Tibial nerve (tissue), 4 donors: ENCODE results near the gene BCL3. TPM values are rescaled to one million over a fixed set of nuclear protein-coding genes. Genes with fewer than 3 reads are reported as not detected.

Source experiments
- DNase-seq, 2 donors: peaks; one replicate each; pipeline ENCODE4 v3.0.0-alpha.2; 2019; ENCODE audit warnings: low spot score in 2 of 2
- H3K27ac ChIP-seq, 4 donors: fragments of 200-600 bp; sonication (generic) in 3 of 4; one replicate each; pipeline ENCODE4 v1.5.1; 2017 to 2019; ENCODE audit warnings: mild to moderate bottlenecking in 1 of 4
- H3K27me3 ChIP-seq, 2 donors: fragments of 200-600 bp; sonication (generic) in 1 of 2; one replicate each; pipeline versions ENCODE4 v1.5.1 to v1.6.0; 2017 to 2019
- H3K36me3 ChIP-seq, 3 donors: fragments of 200-600 bp; sonication (generic); one replicate each; pipeline ENCODE4 v1.5.1; 2018 to 2019
- H3K4me1 ChIP-seq, 4 donors: fragments of 200-600 bp; sonication (generic) in 3 of 4; one replicate each; pipeline ENCODE4 v1.5.1; 2017 to 2019
- H3K4me3 ChIP-seq, 4 donors: fragments of 200-600 bp; sonication (generic) in 3 of 4; one replicate each; pipeline ENCODE4 v1.5.1; 2017 to 2019; ENCODE audit warnings: mild to moderate bottlenecking in 1 of 4, moderate library complexity in 1 of 4
- H3K9me3 ChIP-seq, 4 donors: fragments of 200-600 bp; sonication (generic) in 3 of 4; one replicate each; pipeline ENCODE4 v1.5.1; 2017 to 2019
- EP300 ChIP-seq, 2 donors: sonication (generic); formaldehyde crosslinking; IDR thresholded peaks; one replicate each; pipeline ENCODE4 v1.6.1; 2017; ENCODE audit warnings: antibody characterized with exemption in 2 of 2, mild to moderate bottlenecking in 1 of 2
- POLR2A ChIP-seq, 2 donors: fragments of 450-650 bp; IDR thresholded peaks; one replicate each; pipeline ENCODE4 v1.6.1; 2017; ENCODE audit warnings: antibody characterized with exemption in 2 of 2, mild to moderate bottlenecking in 2 of 2, moderate library complexity in 2 of 2
- WGBS, 2 donors: methylation state at CpG; one replicate each; pipeline ENCODE4 v1.1.5; 2018; 5-methylcytosine and 5-hydroxymethylcytosine counted together
- total RNA-seq, 4 donors: library from RNA; depleted of rRNA; stranded (reverse); fragments of >200 nt; gene quantifications; one replicate each; pipeline ENCODE4 v1.1.0, GENCODE V29; 2016
- TF ChIP-seq, protein P1 (sequence below), 5 experiments: fragments of 200-600 bp in 3 of 5; fragments of 450-650 bp in 2 of 5; sonication (generic) in 3 of 5; IDR thresholded peaks; one replicate each; pipeline ENCODE4 v1.5.1; 2016 to 2019; ENCODE audit warnings: antibody characterized with exemption in 5 of 5, mild to moderate bottlenecking in 3 of 5, moderate library complexity in 2 of 5

The BCL3 gene
- total RNA-seq, 4 donors from 2014 or later = 10.3 to 37.8 (median 18.0) TPM

DNA sequence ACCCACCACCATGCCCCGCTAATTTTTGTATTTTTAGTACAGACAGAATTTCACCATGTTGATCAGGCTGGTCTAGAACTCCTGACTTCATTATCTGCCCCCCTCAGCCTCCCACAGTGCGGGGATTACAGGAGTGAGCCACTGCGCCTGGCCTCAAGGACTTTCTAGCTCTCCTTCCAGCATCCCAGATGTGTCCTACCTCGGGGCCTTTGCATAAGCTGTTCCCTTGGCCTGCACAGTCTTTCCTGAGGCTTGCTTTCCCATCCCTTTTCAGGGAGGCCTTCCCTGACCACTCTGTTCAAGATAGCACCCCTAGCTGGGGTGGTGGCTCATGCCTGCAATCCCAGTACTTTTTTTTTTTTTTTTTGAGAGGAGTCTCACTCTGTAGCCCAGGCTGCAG is 46.1 kb downstream of the BCL3 start:
- H3K36me3 ChIP-seq = no peaks in the 10 kb centered on the region
- H3K27ac ChIP-seq = no peak overlapping the region
- no peak for DNase-seq
- no peak for TF ChIP-seq POLR2A (IDR thresholded peaks at IDR 0.05)
- TF ChIP-seq, protein P1, sequence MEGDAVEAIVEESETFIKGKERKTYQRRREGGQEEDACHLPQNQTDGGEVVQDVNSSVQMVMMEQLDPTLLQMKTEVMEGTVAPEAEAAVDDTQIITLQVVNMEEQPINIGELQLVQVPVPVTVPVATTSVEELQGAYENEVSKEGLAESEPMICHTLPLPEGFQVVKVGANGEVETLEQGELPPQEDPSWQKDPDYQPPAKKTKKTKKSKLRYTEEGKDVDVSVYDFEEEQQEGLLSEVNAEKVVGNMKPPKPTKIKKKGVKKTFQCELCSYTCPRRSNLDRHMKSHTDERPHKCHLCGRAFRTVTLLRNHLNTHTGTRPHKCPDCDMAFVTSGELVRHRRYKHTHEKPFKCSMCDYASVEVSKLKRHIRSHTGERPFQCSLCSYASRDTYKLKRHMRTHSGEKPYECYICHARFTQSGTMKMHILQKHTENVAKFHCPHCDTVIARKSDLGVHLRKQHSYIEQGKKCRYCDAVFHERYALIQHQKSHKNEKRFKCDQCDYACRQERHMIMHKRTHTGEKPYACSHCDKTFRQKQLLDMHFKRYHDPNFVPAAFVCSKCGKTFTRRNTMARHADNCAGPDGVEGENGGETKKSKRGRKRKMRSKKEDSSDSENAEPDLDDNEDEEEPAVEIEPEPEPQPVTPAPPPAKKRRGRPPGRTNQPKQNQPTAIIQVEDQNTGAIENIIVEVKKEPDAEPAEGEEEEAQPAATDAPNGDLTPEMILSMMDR (IDR thresholded peaks at IDR 0.05) = no peak
- TF ChIP-seq EP300 (IDR thresholded peaks at IDR 0.05) = no peak
- H3K27me3 ChIP-seq = no peaks in the 10 kb centered on the region
- no peak overlapping the region for H3K4me3 ChIP-seq
- 95 to 96% methylated on average over 4 of the region's 4 CpGs for WGBS, 2 donors
- peaks cover 0 to 12% (median 0%) of the 10 kb centered on the region in 4 donors for H3K4me1 ChIP-seq
- H3K9me3 ChIP-seq = no peaks in the 10 kb centered on the region

DNA sequence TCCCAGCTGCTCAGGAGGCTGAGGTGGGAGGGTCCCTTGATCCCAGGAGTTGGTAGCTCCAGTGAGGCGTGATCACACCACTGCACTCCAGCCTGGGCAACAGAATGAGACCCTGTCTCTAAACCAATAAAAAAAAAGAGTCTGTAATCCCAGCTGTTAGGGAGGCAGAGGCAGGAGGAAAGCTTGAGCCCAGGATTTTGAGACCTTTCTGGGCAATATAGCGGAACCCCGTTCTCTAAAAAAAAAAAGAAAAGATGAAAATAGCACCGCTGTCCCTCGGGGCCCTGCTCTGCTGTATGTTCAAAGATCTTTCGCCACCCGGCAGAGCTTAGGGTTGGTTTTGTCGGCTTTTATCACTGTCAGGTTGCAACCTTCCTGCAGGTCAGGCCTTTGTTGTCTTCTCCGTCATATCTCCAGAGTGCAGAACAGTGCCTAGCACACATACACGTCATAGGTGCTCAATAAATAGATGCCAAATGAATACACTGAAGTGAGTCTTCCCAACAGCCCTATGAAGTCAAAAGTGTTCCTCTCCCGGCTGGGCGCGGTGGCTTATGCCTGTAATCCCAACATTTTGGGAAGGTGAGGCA is 47.0 kb downstream of the BCL3 start:
- TF ChIP-seq, protein P1 (IDR thresholded peaks at IDR 0.05) = no peak
- TF ChIP-seq POLR2A (IDR thresholded peaks at IDR 0.05) (no peak), EP300 (IDR thresholded peaks at IDR 0.05) (no peak)
- Histone ChIP-seq H3K27me3 (no peaks in the 10 kb centered on the region), H3K27ac (no peak overlapping the region), H3K36me3 (no peaks in the 10 kb centered on the region), H3K4me1 (peaks cover 0 to 17% (median 0%) of the 10 kb centered on the region in 4 donors), H3K9me3 (no peaks in the 10 kb centered on the region), H3K4me3 (no peak overlapping the region)
- WGBS, 2 donors = 88 to 90% methylated on average over 13 of the region's 13 CpGs
- no peak for DNase-seq

GRCh38 chr19:44796701-44797115 is 48.2 kb downstream of the BCL3 start:
- peak overlapping the region in 2 of 4 donors; percentile 31 to 43 for H3K27ac ChIP-seq
- WGBS, 2 donors = 25 to 27% methylated on average over 12 of the region's 12 CpGs
- no peaks in the 10 kb centered on the region for H3K27me3 ChIP-seq
- peaks cover 0 to 18% (median 0%) of the 10 kb centered on the region in 4 donors for H3K4me1 ChIP-seq
- DNase-seq = no peak
- H3K36me3 ChIP-seq = no peaks in the 10 kb centered on the region
- no peak for TF ChIP-seq POLR2A (IDR thresholded peaks at IDR 0.05)
- TF ChIP-seq EP300 (IDR thresholded peaks at IDR 0.05) = no peak
- TF ChIP-seq, protein P1 (IDR thresholded peaks at IDR 0.05) = no peak
- H3K9me3 ChIP-seq = no peaks in the 10 kb centered on the region
- H3K4me3 ChIP-seq = no peak overlapping the region

GRCh38 chr19:44799627-44800346 is 51.3 kb downstream of the BCL3 start:
- H3K4me1 ChIP-seq = peaks cover 0 to 18% (median 0%) of the 10 kb centered on the region in 4 donors
- DNase-seq = no peak
- no peak overlapping the region for H3K4me3 ChIP-seq
- no peaks in the 10 kb centered on the region for H3K27me3 ChIP-seq
- TF ChIP-seq POLR2A (IDR thresholded peaks at IDR 0.05) = no peak
- TF ChIP-seq EP300 (IDR thresholded peaks at IDR 0.05) = no peak
- TF ChIP-seq, protein P1 (IDR thresholded peaks at IDR 0.05) = no peak
- H3K27ac ChIP-seq = peak overlapping the region in 1 of 4 donors; percentile 29
- WGBS, 2 donors = 66 to 68% methylated on average over 10 of the region's 10 CpGs
- H3K36me3 ChIP-seq = no peaks in the 10 kb centered on the region
- H3K9me3 ChIP-seq = peaks cover 0 to 6% (median 0%) of the 10 kb centered on the region in 4 donors

DNA sequence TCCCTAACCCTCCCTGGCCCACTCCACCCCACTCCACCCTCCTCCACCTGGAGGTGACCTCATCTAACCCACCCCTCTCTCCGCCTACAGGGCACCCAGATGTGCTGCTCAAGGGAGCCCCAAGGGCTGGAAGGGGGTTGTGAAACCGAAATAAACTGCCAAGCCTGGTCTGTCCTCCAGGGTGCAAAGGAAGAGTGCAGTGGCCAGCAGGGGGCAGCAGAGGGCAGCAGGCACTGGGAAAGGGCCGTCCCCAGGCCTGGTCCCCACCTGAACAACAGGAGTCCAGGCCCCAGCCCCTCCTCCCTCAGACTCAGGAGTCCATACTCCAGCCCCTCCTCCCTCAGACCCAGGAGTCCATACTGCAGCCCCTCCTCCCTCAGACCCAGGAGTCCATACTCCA is 52.0 kb downstream of the BCL3 start:
- Histone ChIP-seq H3K4me1 (peaks cover 0 to 18% (median 0%) of the 10 kb centered on the region in 4 donors), H3K27me3 (no peaks in the 10 kb centered on the region), H3K27ac (peak overlapping the region in 1 of 4 donors; percentile 29), H3K9me3 (peaks cover 0 to 6% (median 0%) of the 10 kb centered on the region in 4 donors), H3K36me3 (no peaks in the 10 kb centered on the region), H3K4me3 (no peak overlapping the region)
- 0 to 3% methylated on average over 2 to 3 of the region's 3 CpGs for WGBS, 2 donors
- TF ChIP-seq POLR2A (IDR thresholded peaks at IDR 0.05) (no peak), EP300 (IDR thresholded peaks at IDR 0.05) (no peak)
- TF ChIP-seq, protein P1 (IDR thresholded peaks at IDR 0.05) = peak; percentile 92 to 96 (median 94)
- peak; percentile 75 to 86 for DNase-seq
